IPS DF 19.7 (cell line): ENCODE measurements around the gene CYP24A1.

Experiments
- DNase-seq: peaks from one replicate; pipeline ENCODE4 v3.0.0-alpha.2; 2013; ENCODE audit warnings: low read depth, low spot score

CYP24A1 gene

DNA sequence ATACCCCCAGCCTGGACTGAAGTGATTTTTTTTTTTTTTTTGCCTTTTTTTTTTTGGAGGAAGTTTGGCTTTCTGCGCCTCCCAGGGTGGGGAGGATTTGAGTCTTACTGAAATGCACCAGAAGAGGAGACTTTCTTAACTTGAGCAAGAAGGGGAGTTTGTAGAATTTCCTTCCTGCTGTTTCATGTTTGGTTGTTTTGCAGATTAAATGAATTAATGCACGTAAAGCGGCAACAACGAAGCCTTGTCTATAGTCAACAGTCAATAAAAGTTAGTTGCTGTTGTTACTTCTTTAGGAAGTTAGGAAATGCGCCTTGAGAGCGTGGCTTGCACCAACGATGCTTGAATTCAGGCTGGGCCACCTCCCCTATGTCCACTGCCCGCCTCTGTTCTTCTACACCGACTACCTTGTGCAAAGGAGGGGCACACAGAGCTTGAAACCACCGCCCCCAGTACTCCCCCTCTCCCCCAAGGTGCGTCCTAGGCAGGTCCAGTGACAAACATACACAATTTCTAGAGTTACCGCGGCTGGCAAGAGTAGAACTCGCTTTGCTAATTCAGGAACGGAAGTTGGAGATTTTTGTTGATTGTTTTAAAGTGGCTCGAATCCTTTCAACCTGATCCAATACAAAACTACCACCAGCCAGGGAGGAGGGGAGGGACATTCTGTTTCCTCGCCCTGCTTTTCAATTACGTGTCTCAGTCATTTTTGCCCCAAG is 830 bp upstream of the CYP24A1 start:
- no peak for DNase-seq

DNA sequence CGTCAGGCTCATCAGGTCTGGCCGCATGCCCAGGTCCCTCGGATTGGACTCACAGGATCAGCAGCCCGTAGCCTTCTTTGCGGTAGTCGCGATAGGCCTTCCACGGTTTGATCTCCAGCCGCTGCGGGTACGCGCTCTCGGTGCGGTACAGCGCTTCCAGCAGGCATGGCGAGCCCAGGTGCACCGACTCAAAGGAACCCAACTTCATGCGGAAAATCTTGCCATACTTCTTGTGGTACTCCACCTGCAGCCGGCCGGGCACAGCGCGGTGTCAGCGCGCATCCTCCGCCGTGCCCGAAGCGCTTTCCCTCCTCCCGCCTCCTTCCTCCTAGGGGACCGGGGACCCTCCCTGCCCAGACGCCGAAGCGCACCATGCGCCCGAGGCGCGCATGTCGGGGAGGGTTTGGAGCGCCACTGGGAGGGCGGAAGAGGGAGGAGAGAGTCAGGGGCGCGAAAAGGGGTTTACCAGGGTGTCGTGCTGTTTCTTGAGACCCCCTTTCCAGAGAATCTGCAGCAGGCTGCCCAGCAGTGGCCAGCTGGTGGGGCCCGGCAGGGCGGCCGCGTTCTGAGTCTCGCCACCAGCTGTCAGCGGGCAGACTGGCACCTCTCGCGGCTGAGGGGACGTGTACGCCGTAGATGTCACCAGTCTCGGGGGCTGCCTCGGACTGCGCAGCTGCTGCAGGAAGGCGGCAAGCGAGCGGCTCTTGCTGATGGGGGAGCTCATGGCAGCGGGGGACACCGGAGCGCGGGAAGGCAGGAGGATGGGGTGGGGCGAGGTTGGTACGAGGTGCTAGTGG is 732 bp downstream of the CYP24A1 start:
- no peak for DNase-seq

DNA sequence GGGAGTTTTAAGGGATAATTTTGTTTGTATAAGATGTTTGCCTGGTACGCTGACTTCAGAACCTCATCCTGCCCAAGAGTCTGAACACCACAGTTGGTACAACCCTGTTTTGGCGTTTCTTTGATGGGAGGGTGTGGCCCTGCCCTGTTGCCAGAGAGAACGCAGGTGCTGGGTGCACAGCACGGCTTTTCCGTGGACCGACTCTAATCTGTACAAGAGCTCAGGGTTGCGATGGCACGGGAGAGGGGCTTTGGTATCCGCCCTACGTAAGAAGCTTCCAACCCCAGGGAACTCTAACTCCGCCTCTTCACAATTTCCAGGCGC is 1.3 kb downstream of the CYP24A1 start:
- no peak for DNase-seq

DNA sequence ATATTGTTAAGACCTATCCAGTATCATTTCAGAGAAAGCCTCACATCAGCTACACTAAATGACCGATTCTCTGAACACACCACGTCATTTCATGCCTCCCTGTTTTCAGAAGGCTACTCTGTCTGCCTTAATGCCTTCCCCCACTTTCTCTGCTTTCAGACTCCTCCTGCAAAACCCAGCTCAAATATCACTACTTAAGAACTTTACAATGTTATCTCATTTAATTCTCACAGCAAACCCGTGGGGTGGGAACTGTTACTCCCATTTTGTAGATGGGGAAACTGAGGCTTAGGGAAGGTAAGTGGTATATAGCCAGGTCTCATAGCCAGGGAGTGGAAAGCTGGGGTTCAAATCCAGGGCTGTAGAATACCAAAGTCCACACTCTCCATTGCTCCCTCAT is 2.8 kb downstream of the CYP24A1 start:
- DNase-seq, result no peak

DNA sequence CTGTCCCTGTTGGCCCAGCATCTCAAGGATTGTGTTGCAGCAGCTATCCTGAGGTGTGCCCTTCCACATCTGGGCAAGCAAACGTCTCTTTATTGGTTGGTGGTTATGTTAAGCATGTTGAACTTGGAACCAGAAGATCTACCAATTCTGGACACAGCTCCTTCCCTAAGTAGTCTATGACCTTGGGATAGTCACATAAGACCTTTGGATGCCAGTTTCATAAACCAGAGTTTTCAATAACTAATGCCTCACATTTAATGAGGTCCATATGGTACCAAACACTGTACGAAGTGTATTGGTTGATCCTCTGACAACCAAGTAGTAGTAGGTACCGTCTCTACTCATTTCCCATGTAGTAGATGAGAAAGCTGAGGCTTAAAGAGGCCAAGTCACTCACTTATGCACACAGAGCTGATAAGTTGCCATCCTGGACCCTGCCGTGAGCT is 3.7 kb downstream of the CYP24A1 start:
- DNase-seq, result no peak

DNA sequence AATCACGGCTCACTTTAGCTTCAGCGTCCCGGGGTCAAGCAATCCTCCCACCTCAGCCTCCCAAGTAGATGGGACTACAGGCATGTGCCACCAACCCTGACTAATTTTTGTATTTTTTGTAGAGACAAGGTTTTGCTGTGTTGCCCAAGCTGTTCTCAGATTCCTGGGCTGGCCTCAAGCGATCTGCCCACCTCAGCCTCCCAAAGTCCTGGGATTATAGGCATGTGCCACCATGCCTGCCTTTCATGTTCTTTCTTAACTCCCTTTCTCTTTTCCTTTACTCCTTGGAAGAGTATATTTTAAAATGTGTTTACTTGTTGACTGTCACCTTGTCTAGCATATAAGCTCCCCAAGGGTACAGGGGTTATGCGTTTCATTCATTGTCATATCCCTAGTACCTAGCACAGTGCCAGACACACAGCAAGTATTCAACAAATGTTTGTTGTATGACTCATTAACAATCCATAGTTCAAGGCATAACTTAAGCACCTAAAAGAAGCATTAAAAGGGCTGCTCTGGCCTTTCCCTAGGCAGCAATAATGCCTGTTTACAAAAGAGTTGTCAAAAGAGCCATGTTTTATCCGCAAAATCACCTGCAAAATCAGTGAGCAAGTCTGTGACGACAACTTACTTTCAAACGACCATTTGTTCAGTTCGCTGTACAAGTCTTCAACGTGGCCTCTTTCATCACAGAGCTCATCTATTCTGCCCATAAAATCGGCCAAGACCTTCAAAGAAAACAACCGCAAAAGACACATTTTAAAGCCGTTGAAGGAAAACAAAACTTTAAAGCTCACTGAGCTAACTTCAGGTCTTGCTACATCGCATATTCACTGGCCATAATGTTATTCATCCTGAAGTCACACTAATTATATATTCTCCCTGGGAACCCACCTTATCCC is 4.6 kb downstream of the CYP24A1 start:
- DNase-seq, result no peak

DNA sequence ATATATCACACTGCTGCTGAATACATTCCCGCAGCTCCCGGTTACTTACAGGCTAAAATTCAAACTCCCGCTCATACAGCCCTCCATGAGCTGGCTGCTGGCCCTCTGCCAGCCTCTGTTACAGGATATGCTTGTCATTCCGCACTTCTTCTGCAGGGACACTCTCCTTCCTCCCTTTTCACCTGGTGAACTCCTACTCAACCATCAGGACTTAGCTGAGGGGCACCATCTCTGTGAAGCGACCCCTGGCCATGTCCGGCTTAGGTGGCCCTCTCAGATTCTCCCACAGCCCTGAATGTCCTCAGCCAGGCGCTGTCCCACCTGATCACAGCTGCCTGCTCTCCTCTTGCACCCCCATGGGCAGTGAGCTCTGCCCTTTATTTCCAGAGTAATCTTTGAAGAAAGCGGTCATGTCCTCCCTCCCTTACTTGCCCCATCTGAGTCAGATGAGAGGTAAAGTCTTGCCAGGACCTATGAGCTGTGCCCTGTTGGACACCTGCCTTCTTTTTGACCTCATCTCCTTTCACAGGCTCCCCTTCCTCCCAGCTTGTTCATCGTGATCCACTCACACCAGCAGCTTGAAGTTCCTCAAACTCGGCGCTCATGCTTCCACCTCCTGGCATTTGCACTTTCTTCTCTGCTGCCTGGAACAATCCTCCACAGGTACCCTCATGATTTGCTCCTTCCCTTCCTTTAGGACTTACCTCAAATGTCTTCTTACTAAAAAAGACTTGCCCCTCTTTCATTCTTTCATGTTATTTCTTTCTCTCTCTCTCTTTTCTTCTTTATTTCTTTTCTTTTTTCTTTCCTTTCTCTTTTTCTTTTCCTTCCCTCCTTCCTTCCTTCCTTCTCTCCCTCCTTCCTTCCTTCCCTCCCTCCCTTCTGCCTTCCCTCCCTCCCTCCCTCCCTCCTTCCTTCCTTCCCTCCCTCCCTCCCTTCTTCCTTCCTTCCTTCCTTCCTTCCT is 5.6 kb downstream of the CYP24A1 start:
- no peak for DNase-seq

DNA sequence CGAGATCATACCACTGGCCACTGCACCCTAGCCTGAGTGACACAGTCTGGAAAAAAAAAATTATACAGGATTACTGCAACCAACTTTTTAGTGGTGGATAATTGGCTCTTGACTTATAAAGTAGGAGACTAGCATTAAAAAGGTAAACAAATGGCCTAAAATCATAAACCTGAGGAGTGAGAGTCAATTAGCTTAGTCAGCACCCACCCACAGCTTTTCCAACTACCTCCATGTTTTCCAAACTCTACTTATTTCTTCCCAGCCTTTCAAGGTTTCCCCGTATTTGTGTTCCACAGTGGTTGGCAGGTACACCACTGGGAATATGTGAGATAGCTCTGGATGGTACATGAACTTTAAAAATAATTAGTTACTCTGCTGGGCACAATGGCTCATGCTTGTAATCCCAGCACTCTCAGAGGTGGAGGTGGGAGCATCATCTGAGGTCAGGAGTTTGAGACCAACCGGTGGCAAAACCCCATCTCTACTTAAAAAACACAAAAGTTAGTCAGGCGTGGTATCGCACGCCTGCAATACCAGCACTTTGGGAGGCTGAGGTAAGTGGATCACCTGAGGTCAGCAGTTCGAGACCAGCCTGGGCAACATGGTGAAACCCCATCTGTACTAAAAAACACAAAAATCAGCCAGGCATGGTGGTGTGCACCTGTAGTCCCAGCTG is 6.7 kb downstream of the CYP24A1 start:
- DNase-seq, result no peak

DNA sequence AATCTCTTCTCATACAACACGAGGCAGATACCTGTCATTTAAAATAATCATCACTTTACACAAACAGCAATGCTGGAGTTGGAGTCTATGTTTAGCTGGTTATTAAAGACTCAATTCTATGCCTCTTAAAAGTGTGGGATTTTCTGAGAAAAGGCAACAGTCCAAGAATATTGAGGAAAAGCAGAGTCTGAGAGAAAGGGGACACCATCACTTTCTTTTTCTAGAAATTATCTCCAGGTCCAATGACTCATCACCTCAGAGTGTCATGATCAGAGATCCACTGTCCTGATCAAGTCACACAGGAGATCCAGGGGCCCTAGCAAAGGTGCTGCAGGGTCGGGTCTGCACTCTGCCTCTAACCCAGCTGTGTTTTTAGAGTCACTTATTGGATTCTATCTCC is 8.0 kb downstream of the CYP24A1 start:
- DNase-seq, result no peak

DNA sequence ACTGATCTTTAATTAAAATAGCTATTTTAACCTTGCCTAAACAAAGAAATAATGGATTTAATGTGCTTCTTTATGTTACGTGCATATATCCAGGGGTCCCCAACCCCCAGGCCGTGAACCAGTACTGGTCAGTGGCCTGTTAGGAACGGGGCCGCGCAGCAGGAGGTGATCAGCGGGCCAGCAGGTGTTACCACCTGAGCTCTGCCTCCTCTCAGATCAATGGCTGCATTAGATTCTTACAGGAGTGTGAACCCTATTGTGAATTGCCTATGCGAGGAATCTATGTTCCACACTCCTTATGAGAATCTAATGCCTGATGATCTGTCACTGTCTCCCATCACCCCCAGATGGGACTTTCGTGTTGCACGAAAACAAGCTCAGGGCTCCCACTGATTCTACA is 8.8 kb downstream of the CYP24A1 start:
- no peak for DNase-seq

DNA sequence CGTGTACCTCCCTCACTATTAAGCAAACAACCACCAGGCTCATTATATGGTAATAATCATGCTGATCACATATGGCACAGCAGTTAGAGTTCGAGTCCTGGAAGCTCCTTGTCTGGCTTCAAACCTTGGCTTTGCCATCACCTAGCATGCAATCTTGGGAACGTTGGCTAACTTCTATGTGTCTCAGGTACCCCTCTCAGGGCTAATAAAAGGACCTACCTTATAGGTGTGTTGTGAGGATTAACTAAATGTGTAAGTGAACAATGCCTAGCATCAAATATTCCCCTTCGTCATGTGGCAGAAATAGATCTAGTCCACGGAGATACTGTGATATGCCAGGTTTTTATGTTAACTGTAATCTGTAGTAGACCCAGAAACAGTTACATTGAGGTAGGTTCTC is 10.4 kb downstream of the CYP24A1 start:
- no peak for DNase-seq

DNA sequence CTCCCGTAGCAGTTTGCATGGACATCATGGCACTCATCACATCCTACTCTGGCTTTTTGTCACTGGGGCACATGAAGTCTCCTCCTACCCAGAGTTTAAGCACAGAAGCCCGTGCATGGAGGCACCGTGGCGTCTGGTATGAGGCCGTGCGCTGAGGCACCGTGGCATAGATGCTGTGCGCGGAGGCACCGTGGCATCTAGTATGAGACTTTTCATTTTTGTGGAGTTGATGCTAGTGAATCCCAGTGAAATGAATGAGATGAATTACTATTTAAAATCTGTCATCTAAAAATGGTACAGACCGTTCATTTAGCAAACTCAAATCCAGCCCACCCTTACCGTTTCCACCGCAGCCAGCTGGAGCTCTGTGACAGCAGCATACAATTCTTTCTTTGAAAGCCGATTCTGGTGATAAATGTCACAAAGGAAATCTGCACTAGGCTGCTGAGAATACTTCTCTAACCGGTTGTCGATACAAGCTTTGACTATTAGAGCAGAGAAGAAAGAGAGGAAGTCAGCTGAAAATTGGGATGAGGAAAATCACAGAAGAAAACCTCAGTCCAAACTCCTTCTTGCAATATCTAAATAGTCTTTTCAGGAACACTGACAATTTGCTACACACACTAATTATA is 11.3 kb downstream of the CYP24A1 start:
- DNase-seq, result no peak

DNA sequence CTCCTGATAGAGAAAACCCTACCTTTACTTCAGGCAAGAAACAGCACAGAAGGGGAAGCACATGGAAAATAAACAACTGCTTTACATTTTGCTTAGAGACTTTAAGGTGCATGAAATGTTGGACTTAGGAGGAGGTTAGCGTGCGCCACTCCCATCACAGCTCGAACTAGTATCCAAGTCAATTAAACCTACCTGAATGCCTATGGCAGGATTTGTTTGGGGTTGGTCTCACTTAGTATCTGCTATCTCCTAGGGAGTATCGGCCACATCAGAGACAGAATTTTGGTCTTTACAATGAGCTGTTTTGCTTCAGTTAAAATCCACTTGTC is 12.0 kb downstream of the CYP24A1 start:
- DNase-seq, result no peak

DNA sequence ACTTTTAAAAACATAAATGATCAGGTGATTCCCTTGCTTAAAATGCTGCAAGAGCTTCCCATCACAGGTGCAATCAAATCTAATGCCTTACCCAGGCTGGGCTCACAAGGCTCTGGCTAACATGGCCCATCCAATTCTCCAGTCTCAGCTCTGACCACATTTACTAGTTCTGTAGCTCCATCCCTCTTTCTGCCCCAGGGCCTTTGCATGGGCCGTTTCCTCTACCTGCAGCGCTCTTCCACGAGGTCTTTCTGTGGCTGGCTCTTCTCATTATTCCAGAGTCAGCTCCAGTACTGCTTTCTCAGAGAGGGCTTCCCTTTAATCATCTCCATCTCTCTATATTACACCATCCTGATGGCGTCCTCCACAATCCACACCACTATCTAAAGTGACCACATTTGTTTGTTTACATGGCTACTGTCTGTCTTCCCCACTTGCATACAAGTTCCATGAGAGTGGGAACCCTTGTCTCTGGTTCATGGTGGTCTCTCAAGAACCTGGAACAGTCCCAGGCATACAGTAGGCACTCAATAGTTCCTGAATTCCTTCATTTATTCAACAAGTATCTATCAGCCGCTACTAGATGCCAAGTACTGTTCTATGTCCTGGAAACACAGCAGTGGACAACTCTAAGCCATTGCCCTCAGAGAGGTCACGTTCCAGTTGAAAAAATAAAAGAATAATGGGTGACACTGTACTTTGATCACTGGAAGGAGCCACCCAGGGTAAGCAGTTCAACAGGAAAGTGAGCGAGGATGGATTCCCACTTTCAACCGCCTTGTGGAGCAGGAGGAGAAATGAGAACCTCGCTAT is 12.6 kb downstream of the CYP24A1 start:
- DNase-seq, result no peak

DNA sequence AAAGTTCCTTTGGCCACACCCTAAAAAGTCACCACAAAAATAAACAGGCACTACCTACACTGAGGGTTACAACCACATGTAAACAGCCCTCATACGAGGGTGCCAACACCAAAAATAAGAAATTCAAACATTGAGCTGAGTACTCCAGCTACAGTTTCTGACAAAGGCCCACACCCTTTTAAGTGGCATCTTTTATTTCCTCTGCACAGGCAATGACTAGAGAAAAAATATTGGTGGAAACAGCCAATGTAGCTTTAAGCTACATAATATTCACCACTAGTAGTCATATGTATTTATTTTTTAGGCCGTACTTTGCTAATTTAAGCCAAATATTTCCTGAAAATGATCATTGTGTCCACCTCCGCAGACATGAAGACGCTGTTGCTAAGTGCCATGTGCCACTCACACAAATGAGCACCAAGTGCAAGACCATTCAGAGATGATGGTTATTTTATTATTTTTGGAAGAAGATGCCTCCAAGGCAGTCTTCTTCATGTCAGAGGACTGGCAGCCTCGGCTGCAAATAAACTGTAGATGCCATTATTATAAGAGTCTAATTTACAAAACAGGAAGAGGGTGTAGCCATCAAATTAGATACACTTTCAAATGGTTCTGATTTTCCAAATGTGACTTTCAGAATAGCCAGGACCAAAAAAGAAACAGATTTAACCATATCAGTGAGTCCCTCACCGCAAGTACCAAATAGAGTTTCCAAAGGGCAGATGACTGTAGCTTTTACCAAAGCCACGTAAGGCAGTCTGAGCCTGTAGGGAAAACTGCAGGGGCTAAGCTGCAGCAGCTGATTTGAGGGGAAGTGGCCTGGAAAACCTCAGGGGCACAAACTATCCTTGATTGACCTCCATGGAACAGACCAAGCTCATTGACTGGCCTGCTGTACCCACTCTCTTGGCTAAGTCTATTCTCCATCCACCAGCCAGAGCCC is 13.4 kb downstream of the CYP24A1 start:
- DNase-seq, result no peak

DNA sequence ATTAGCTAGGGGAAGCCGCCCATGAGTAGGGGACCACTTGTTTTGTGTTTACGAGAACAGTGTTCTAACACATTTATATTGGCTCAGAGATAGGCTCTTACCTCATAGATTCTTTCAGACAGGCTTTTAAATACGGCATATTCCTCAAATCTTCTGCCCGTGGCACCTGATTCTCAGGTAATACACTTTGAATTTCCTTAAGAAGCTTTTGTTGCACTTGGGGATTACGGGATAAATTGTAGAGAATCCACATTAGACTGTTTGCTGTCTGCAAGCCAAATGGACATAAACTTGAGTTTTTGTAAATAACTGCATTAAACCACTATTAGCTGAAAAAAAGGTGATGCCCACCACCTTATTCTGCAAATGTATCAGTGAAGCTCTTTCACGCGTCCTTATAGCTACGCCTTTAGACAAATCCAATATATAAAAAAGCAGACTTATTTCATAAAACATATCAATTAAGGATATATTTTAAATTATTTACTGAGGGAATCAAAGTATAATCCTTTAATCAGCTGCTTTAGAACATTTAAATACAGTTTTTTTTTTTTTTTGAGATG is 14.8 kb downstream of the CYP24A1 start:
- DNase-seq, result no peak

DNA sequence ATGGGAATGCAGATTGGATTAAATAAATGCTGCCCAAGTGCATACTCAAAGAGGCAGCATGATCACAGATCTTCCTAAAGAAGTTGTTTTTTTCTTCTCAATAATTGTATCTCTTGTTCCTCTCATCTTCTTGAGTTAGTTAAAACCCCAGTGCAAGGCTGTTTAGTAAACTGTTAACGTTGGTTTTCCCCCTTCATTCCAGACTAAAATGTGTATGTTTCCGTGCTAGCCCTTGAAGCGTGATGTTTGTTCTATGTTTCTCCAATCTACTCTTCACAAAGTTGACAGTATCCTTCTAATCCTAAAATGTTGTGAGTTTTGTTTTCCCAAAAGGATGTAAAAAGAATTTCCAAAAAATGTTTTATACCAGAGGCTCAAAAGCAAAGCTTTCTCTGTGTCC is 15.6 kb downstream of the CYP24A1 start:
- DNase-seq, result no peak
